HEK293T (cell line): ENCODE data around the gene PLCB2.

Experiments
- ARNT ChIP-seq: fragments of 450-650 bp; IDR thresholded peaks from 2 replicates; pipeline ENCODE4 v1.6.1; 2017; ENCODE audit warnings: mild to moderate bottlenecking
- BHLHE40 ChIP-seq: fragments of 450-650 bp; IDR thresholded peaks from 2 replicates; pipeline ENCODE4 v1.6.1; 2016; ENCODE audit warnings: mild to moderate bottlenecking, moderate library complexity, borderline replicate concordance
- CTBP1 ChIP-seq: fragments of 450-650 bp; IDR thresholded peaks from 2 replicates; pipeline ENCODE4 v1.6.1; 2016; ENCODE audit warnings: borderline replicate concordance
- ELF4 ChIP-seq: fragments of 450-650 bp; IDR thresholded peaks from 2 replicates; pipeline ENCODE4 v1.6.1; 2017; ENCODE audit warnings: antibody characterized with exemption
- FOXA1 ChIP-seq: fragments of 450-650 bp; IDR thresholded peaks from 2 replicates; pipeline ENCODE4 v1.6.1; 2016; ENCODE audit warnings: mild to moderate bottlenecking
- FOXK2 ChIP-seq: fragments of 450-650 bp; IDR thresholded peaks from 2 replicates; pipeline ENCODE4 v1.6.1; 2016; ENCODE audit warnings: mild to moderate bottlenecking
- FOXM1 ChIP-seq: fragments of 450-650 bp; IDR thresholded peaks from 2 replicates; pipeline ENCODE4 v1.6.1; 2017; ENCODE audit warnings: mild to moderate bottlenecking, borderline replicate concordance
- HDGF ChIP-seq: fragments of 450-650 bp; IDR thresholded peaks from 2 replicates; pipeline ENCODE4 v1.6.1; 2017; ENCODE audit warnings: antibody characterized with exemption, borderline replicate concordance
- LEF1 ChIP-seq: fragments of 450-650 bp; IDR thresholded peaks from 2 replicates; pipeline ENCODE4 v1.6.1; 2017; ENCODE audit warnings: mild to moderate bottlenecking, borderline replicate concordance
- NFRKB ChIP-seq: fragments of 450-650 bp; IDR thresholded peaks from 2 replicates; pipeline ENCODE4 v1.6.1; 2016; ENCODE audit warnings: mild to moderate bottlenecking, moderate library complexity
- SP1 ChIP-seq: fragments of 450-650 bp; IDR thresholded peaks from 2 replicates; pipeline ENCODE4 v1.6.1; 2017
- SUZ12 ChIP-seq: fragments of 450-650 bp; IDR thresholded peaks from 2 replicates; pipeline ENCODE4 v1.6.1; 2016; ENCODE audit warnings: mild to moderate bottlenecking
- TARDBP ChIP-seq: fragments of 450-650 bp; IDR thresholded peaks from 2 replicates; pipeline ENCODE4 v1.6.1; 2016

GRCh38 chr15:40239693-40240618 lies 67.8 kb downstream of the PLCB2 start:
- TF ChIP-seq ELF4 (no peak), SP1 (no peak), NFRKB (no peak), ARNT (no peak), BHLHE40 (no peak), HDGF (no peak), FOXK2 (no peak), CTBP1 (no peak), TARDBP (no peak), FOXA1 (no peak), FOXM1 (no peak), SUZ12 (no peak), LEF1 (no peak)
